Neural cell (in vitro differentiated cells): ENCODE data around the gene USP20. TPM values are rescaled to one million over a fixed set of nuclear protein-coding genes. Genes with fewer than 3 reads are reported as not detected.

ENCODE experiments used
- H2AFZ ChIP-seq: fragments of 200-600, 300-800 bp; sonication (generic), shearing (Covaris generic); 2 replicates; pipeline ENCODE4 v1.6.0; 2014; ENCODE audit warnings: low read depth, mild to moderate bottlenecking, antibody characterized with exemption, low read length, moderate library complexity
- H3F3A ChIP-seq: fragments of 200-600 bp; shearing (Covaris generic); 2 replicates; pipeline ENCODE4 v1.6.1; 2016; ENCODE audit warnings: mild to moderate bottlenecking, moderate library complexity, mixed read lengths, antibody characterized with exemption, low read length; ENCODE audit not compliant: insufficient read depth, poor library complexity, severe bottlenecking
- H3K27ac ChIP-seq: fragments of 200-600, 300-800 bp; sonication (generic), shearing (Covaris generic); 2 replicates; pipeline ENCODE4 v1.5.1; 2014; ENCODE audit warnings: mild to moderate bottlenecking, low read length, moderate library complexity
- H3K27me3 ChIP-seq: fragments of 300-800, 200-600 bp; sonication (generic), shearing (Covaris generic); 2 replicates; pipeline ENCODE4 v1.6.0; 2014; ENCODE audit warnings: mild to moderate bottlenecking, low read depth, low read length, moderate library complexity; ENCODE audit not compliant: insufficient read depth
- H3K36me3 ChIP-seq: fragments of 300-800, 200-600 bp; sonication (generic), shearing (Covaris generic); 2 replicates; pipeline ENCODE4 v1.5.1; 2014; ENCODE audit warnings: mild to moderate bottlenecking, antibody characterized with exemption, low read length, moderate library complexity; ENCODE audit not compliant: insufficient read depth
- H3K4me2 ChIP-seq: fragments of 300-800, 200-600 bp; sonication (generic), shearing (Covaris generic); 2 replicates; pipeline ENCODE4 v1.6.0; 2014; ENCODE audit warnings: mild to moderate bottlenecking, low read length
- H3K4me3 ChIP-seq: fragments of 300-800, 200-600 bp; sonication (generic), shearing (Covaris generic); 2 replicates; pipeline ENCODE4 v1.5.1; 2014; ENCODE audit warnings: mild to moderate bottlenecking, low read length, moderate library complexity
- H3K79me2 ChIP-seq: fragments of 200-600 bp; shearing (Covaris generic); replicated peaks from 2 replicates; pipeline ENCODE4 v1.6.0; 2014; ENCODE audit warnings: mild to moderate bottlenecking, low read length, moderate library complexity; ENCODE audit not compliant: insufficient read depth
- H3K9ac ChIP-seq: fragments of 300-800, 200-600 bp; sonication (generic), shearing (Covaris generic); 2 replicates; pipeline ENCODE4 v1.6.1; 2016; ENCODE audit warnings: mild to moderate bottlenecking, low read length, mixed read lengths
- H3K9me2 ChIP-seq: fragments of 200-600 bp; shearing (Covaris generic); 2 replicates; pipeline ENCODE4 v1.6.1; 2016; ENCODE audit warnings: mild to moderate bottlenecking, low read length, mixed read lengths; ENCODE audit not compliant: insufficient read depth
- H3K9me3 ChIP-seq: fragments of 200-600, 300-800 bp; sonication (generic), shearing (Covaris generic); 2 replicates; pipeline ENCODE4 v1.6.1; 2016; ENCODE audit warnings: mild to moderate bottlenecking, mixed run types, low read length, moderate library complexity, mixed read lengths
- H4K20me1 ChIP-seq: fragments of 200-600 bp; shearing (Covaris generic); 2 replicates; pipeline ENCODE4 v1.6.1; 2016; ENCODE audit warnings: mild to moderate bottlenecking, mixed run types; ENCODE audit not compliant: insufficient read depth
- CTCF ChIP-seq: fragments of 450-650 bp; IDR thresholded peaks from 2 replicates; pipeline ENCODE4 v1.5.1; 2014; ENCODE audit warnings: antibody characterized with exemption, mild to moderate bottlenecking, moderate library complexity; ENCODE audit not compliant: poor library complexity, severe bottlenecking
- EP300 ChIP-seq: fragments of 450-650 bp; conservative IDR thresholded peaks from 2 replicates; pipeline ENCODE4 v1.6.1; 2014; ENCODE audit warnings: antibody characterized with exemption, mild to moderate bottlenecking, moderate library complexity; ENCODE audit not compliant: poor library complexity, severe bottlenecking
- EZH2 ChIP-seq: fragments of 200-600, 300-800 bp; shearing (Covaris generic), sonication (generic); IDR thresholded peaks from 2 replicates; pipeline ENCODE4 v1.6.1; 2014; ENCODE audit warnings: antibody characterized with exemption, low read length, borderline replicate concordance, mild to moderate bottlenecking; ENCODE audit not compliant: insufficient read depth, poor library complexity, severe bottlenecking
- MXI1 ChIP-seq: fragments of 450-650 bp; conservative IDR thresholded peaks from 2 replicates; pipeline ENCODE4 v1.6.1; 2014; ENCODE audit warnings: antibody characterized with exemption, mild to moderate bottlenecking; ENCODE audit not compliant: poor library complexity, severe bottlenecking
- POLR2AphosphoS5 ChIP-seq: IDR thresholded peaks from 2 replicates; pipeline ENCODE4 v1.6.1; 2012
- RAD21 ChIP-seq: fragments of 450-650 bp; conservative IDR thresholded peaks from 2 replicates; pipeline ENCODE4 v1.6.1; 2014; ENCODE audit warnings: antibody characterized with exemption, mild to moderate bottlenecking, moderate library complexity
- REST ChIP-seq: IDR thresholded peaks from 2 replicates; pipeline ENCODE4 v1.6.1; 2012; ENCODE audit warnings: borderline replicate concordance
- SMC3 ChIP-seq: fragments of 450-650 bp; conservative IDR thresholded peaks from 2 replicates; pipeline ENCODE4 v1.6.1; 2014; ENCODE audit warnings: antibody characterized with exemption, mild to moderate bottlenecking, moderate library complexity; ENCODE audit not compliant: poor library complexity
- TAF1 ChIP-seq: IDR thresholded peaks from 2 replicates; pipeline ENCODE4 v1.6.1; 2012; ENCODE audit warnings: low read depth
- polyA plus RNA-seq: library from polyadenylated mRNA; depleted of rRNA; stranded (reverse); fragments of >200 nt; gene quantifications from 2 replicates; pipeline ENCODE4 v1.2.3, GENCODE V29; 2014

USP20 gene
- polyA plus RNA-seq, 1 donor from 2014 or later = 39.8 TPM

GRCh38 chr9:129891569-129891968 is 56.3 kb downstream of the USP20 start:
- Histone ChIP-seq H3K9ac (no peak overlapping the region), H3K4me2 (no peak overlapping the region), H3F3A (no peaks in the 10 kb centered on the region), H3K27ac (no peak overlapping the region), H4K20me1 (no peaks in the 10 kb centered on the region), H3K79me2 (no peaks in the 10 kb centered on the region), H2AFZ (no peak overlapping the region), H3K9me3 (no peaks in the 10 kb centered on the region), H3K36me3 (peaks cover 6% of the 10 kb centered on the region), H3K27me3 (no peaks in the 10 kb centered on the region), H3K9me2 (no peaks in the 10 kb centered on the region), H3K4me3 (no peak overlapping the region)
- TF ChIP-seq SMC3 (no peak), TAF1 (no peak), POLR2AphosphoS5 (no peak), REST (no peak), EP300 (no peak), MXI1 (no peak), CTCF (no peak), RAD21 (no peak), EZH2 (no peak)

- no peak overlapping the region for H2AFZ ChIP-seq
- no peaks in the 10 kb centered on the region for H3K9me3 ChIP-seq
- no peaks in the 10 kb centered on the region for H3K79me2 ChIP-seq
- no peak for TF ChIP-seq SMC3
- TF ChIP-seq CTCF = no peak
- TF ChIP-seq RAD21 = no peak
- no peak for TF ChIP-seq EP300
- TF ChIP-seq POLR2AphosphoS5 = no peak
- TF ChIP-seq REST = no peak
- no peak overlapping the region for H3K4me3 ChIP-seq
- no peaks in the 10 kb centered on the region for H4K20me1 ChIP-seq
- H3K36me3 ChIP-seq = peaks cover 6% of the 10 kb centered on the region
- no peak overlapping the region for H3K9ac ChIP-seq
- no peak overlapping the region for H3K4me2 ChIP-seq
- no peaks in the 10 kb centered on the region for H3K27me3 ChIP-seq
- no peaks in the 10 kb centered on the region for H3F3A ChIP-seq
- H3K9me2 ChIP-seq = no peaks in the 10 kb centered on the region
- no peak overlapping the region for H3K27ac ChIP-seq
Measured at GRCh38 chr9:129894120-129894823, 59.0 kb downstream of the USP20 start.
